WI38 (cell line): ENCODE results near the gene GOLIM4.

Experiments used
- H3K4me3 ChIP-seq: 2 replicates; pipeline ENCODE4 v1.5.1; 2011; ENCODE audit warnings: low read depth, mild to moderate bottlenecking, control low read depth, low read length
- TF ChIP-seq, protein P1 (sequence below): IDR thresholded peaks from 2 replicates; pipeline ENCODE4 v1.5.1; 2012; ENCODE audit warnings: low read depth, mild to moderate bottlenecking, control low read depth, low read length

GOLIM4 gene

DNA sequence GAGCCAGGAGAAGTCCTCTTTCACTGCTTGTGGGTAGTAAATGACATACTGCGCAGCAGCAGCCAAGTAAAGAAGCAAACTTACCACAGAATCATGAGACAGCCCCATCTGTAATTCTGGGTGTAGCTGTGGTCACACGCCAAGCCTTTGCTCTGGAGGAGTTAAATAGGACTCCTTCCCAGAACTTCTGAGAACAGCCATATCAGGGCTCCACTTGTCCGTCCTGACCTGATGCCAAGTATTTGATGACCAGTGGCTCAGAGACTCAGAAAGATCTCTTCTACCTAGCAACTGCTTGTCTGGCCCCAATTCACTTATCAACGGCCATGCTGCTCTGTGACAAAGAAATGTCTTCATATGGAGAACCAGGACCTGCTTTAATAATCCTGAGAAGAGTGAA lies 20.6 kb upstream of the GOLIM4 start:
- TF ChIP-seq, protein P1, sequence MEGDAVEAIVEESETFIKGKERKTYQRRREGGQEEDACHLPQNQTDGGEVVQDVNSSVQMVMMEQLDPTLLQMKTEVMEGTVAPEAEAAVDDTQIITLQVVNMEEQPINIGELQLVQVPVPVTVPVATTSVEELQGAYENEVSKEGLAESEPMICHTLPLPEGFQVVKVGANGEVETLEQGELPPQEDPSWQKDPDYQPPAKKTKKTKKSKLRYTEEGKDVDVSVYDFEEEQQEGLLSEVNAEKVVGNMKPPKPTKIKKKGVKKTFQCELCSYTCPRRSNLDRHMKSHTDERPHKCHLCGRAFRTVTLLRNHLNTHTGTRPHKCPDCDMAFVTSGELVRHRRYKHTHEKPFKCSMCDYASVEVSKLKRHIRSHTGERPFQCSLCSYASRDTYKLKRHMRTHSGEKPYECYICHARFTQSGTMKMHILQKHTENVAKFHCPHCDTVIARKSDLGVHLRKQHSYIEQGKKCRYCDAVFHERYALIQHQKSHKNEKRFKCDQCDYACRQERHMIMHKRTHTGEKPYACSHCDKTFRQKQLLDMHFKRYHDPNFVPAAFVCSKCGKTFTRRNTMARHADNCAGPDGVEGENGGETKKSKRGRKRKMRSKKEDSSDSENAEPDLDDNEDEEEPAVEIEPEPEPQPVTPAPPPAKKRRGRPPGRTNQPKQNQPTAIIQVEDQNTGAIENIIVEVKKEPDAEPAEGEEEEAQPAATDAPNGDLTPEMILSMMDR = no peak
- H3K4me3 ChIP-seq = no peak overlapping the region

DNA sequence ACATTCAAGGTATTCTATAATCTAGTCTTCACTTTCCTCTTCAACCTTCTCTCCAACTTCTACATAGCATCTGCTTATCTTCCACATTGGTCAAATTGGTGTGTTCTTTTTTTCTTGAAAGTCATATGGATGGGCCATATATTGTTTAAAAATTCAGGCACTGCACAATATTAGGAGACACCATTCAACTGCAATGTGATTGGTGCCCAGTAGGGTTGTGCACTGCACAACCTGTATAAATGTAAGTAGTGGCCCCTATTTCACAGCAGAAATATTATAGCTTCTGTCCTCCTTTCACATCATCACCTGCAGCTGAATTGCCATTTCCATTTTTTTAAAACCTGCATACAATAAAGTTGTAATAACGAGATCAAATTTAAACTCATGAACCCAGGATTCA lies 18.1 kb upstream of the GOLIM4 start:
- H3K4me3 ChIP-seq = no peak overlapping the region
- TF ChIP-seq, protein P1 = no peak

DNA sequence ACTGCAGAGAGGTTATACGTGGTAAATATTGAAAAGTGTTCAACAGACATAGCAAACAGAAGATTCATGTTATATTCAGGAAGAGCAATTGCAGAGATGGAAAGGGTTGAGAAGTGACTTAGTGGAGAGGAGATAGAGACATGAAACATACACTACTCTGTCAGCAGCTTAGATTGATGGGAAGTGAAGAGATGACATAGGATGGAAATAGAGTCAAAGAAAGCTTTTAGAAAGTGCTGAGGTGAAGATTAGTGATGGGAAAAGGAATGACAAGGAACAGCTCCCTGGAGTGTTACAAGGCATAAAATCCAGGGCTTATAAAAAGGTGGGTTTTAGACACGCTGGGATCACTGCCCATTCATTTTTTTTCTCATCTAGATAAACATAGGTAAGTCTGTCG lies 17.2 kb upstream of the GOLIM4 start:
- TF ChIP-seq, protein P1 = no peak
- no peak overlapping the region for H3K4me3 ChIP-seq

DNA sequence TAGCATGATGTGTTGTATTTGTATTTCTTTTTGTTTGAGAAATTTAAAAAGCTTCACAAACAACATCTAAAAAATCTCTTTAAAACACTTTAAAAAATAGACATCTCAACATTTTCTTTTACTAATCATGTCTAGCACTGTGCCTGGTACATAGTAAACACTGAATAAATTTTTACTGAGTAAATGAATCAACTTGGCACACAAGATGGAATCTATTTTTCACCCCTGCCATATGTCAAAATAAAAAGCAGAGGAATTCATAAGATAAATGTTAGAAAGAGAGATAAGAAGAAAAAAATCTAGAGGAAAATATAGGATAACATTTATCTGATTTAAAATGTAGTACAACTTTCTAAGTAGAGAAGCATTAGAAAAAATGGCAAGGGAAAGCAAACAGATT lies 8.6 kb upstream of the GOLIM4 start:
- TF ChIP-seq, protein P1 = no peak

DNA sequence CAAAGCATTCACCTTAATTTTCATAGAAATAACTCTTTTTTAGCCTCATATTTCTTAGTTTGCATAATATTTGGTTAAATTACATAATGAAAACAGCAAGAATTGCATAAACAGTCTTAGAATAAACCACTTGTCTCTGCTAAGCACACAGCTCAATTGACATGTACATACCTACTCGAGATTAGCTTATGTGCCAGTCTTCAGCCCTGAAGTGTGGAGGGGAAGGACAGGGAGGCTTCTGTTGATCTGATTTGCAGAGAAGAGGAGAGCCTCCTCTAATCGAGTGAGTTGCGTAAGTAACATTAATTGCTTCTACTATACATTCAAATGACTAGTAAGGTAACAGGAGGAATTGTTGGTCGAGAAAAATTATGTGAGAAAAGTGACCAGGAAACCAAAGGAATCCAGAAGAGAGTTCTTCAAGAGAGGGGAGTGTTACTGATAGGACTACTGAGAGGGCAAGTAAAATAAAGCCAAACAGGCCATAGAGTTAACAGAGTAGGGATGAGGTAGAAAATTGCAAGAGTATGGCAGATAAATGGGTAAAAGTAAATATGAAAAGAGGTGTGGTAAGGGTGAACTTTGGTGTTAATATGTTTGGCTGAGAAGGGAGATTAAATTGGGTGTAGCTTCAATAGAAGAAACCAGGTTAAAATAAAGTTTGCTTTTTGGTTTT lies 7.1 kb upstream of the GOLIM4 start:
- TF ChIP-seq, protein P1 = no peak

More for the DNA sequence above, 8.6 kb upstream of the GOLIM4 start:
- H3K4me3 ChIP-seq = no peak overlapping the region

DNA sequence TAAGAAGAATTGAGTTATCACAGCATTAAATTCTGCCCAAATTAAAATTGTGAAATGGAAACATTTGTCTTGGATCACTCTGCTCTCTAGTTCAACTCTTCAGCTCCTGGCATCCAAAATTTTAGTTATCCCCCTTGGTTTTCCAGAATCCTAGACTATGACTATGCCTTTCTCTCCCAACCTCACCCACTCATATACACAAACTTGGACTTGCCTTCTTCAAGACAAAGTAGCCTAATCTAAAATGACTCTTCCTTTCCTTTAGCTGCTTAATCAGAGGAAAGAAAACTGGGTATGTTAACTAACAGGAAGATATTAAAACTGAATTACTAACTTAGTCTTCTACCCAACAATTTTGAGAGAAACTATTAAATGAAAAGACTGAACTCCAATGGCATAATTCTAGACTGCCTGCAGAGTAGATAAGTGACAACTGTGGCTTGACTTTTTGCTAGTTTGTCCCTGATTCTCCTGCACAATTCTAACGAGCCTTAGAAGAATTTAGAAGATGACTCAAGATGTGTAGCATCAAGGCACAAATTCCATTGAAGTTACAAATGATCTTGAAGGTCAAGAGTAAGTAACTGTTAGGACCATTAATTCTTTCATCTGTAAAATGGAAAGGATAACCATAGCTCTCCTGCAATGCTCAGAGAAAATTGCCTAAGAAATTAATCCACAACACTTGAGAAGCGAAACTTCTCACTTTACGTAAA lies 5.2 kb upstream of the GOLIM4 start:
- TF ChIP-seq, protein P1 = no peak
- no peak overlapping the region for H3K4me3 ChIP-seq

More for the DNA sequence above, 7.1 kb upstream of the GOLIM4 start:
- no peak overlapping the region for H3K4me3 ChIP-seq

DNA sequence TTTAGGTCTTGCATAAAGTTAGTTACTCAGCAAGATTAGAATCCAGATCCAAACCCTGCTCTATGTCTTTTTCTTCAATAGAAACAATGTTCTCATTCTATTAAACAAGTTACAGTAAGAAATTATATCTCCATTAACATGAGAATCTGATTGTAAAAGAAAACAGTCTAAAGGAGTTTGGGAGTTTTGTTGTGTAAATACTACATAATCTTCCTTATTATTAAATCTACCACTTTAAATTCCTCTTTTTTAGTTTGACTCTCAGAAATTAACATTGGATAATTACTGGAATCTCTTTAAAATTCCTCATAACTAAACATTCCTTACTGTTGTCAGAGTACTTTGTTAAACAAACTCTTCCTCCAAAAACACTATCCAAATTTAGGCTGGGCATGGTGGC lies 1.7 kb upstream of the GOLIM4 start:
- TF ChIP-seq, protein P1 = no peak

More for the DNA sequence above, 1.7 kb upstream of the GOLIM4 start:
- H3K4me3 ChIP-seq = no peak overlapping the region
